ENCODE measurements around the gene GTF2H2C.
A peak's percentile ranks its signal among the peaks of the same experiment; 100 is the strongest.
"Not testable (repeated sequence)": the region's sequence is repeated elsewhere in the genome, so short reads cannot be mapped to it uniquely, and the experiment has no call there.

GTF2H2C gene

DNA sequence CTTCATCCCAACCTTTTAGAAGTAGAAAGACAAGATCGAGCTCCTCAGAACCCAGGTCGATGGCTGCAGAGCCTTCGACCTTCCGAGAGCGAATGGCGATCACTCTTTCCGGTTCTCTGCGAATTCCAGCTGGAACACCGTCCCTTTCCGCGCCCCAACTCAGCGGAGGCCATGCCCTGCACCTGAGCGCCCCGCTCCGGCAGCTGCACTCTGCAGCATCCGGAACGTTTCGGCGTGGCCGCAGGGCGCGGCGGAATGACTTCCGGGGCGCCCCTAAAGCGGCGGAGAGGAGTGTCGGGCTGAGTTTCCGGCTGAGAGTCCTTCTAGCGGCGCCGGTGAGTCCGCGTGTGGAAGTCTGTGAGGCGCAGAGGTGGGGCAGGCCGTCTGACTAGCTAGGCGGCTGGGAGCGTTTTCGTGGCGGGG, at the start of gene GTF2H2C:
TSS of gene GTF2H2C (plus strand) at position 284 of the 423 bp plus-strand sequence. CDS start 4,942 bp downstream, outside the sequence.
- DNase-seq = peak; percentile 87

DNA sequence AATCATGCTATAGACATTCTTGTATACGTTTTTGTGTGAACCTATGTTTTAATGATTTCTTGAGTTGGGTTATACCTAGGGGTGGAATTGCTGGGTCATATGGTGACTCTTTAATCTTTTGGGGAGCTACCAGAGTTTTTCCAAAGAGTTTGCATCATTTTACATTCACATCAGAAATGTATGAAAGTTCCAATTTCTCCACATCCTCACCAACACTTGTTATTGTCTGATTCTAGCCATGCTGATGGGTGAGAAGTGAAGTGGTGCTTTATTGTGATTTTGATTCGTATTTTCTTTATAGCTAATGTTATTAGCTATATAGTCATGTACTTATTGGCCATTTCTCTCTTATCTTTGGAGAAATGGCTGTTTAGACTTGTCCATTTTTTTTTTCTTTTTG, 49.3 kb upstream of the GTF2H2C start:
- no peak for DNase-seq

DNA sequence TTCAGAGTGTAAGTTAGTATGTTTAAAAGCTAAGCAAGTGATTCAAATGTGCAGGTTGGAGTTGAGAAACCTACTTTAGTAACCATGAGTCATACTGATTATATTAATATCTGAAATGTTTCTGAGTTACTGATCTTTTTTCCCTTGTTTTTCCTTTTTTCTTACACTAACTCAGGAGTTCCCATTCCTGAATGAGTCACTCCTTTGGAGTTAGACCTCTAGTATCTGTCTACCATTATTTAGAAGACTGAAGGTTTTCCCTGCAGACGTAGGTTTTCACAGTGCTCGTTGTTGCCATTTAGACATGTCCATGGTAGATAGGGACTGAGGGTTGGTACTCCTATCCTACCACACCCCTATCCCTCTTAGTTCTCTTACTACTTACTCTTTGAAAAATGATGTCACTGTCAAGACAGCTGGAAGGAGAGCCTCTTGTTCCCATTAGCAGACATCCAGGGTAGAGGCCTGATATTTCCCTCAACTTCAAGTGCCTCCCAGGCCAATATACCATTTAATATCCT, 47.2 kb upstream of the GTF2H2C start:
- no peak for DNase-seq

DNA sequence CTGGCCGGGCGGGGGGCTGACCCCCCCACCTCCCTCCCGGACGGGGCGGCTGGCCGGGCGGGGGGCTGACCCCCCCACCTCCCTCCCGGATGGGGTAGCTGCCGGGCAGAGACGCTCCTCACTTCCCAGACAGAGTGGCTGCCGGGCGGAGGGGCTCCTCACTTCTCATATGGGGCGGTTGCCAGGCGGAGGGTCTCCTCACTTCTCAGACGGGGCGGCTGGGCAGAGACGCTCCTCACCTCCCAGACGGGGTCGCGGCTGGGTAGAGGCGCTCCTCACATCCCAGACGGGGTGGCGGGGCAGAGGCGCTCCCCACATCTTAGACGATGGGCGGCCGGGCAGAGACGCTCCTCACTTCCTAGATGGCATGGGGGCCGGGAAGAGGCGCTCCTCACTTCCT, 44.4 kb upstream of the GTF2H2C start:
- not testable (repeated sequence) for DNase-seq

DNA sequence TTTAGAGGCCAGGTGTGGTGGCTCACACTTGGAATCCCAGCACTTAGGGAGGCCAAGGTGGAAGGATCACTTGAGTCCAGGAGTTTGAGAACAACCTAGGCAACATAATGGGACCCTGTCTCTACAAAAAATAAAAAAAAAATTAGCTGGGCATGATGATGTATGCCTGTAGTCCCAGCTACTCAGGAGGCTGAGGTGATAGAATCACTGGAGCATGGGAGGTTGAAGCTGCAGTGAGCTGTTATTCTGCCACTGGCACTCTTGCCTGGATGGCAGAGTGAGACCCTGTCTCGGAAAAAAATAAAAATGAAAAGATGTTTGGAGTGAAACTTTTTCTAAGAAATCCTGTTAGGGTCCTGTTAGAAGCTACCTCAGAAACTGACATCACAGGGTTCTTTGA, 43.2 kb upstream of the GTF2H2C start:
- no peak for DNase-seq

DNA sequence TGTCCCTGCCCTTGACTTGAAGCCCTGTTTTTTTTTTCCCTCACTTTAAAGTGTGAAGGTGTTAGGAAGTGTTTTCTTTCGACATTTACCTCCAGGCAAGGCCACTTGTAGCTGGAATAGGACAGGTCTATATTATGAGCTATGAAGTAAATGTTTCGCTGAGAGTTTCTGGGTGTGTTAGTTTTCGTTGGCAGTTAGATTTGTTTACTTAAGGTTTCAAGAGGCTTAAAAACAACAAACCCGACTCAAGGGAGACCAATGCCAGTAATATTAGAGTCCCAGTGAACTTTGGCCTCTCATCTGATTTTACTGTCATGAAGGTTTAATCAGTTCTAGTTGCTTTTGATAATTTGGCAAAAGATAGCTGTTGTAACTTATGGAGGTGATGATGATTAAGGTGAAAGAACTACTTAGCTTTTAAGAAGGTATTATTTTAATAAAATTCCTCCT, 42.2 kb upstream of the GTF2H2C start:
- DNase-seq = no peak

DNA sequence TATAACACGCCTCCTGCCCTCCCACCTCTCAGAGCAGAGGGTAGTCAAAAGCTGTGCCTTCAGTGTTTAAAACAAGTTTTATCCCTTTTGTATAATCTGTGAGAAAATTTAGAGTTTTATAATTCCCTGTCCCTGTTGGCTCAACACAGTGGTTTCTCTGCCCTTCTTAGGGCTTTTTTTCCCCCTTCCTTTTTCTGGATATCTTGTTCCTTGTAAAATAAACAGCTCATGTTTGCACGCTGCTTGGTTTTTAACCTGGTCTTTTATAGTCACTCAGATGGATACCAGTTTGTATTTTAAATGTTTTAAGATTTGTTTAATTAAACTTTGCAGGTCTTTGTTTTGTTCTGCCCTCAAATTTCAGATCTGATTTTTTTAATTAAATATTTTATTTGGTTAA, 40.7 kb upstream of the GTF2H2C start:
- DNase-seq = no peak

DNA sequence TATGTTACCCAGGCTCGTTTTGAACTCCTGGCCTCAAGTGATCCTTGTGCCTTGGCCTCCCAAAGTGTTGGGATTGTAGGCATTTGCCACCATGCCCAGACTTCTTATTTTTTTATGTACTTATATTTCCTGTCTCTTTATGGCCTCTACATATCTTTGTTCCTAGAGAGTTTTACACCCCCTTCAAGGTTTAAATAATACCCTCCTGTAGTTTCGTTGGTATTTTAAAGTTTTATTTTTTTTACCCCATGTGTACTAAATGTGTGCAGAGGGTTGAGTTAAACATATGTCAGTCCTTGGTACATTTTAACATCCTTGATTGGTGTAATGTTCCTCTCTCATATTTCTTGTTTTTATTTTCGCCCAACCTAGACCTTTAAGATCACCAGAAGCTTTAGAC, 38.0 kb upstream of the GTF2H2C start:
- no peak for DNase-seq

DNA sequence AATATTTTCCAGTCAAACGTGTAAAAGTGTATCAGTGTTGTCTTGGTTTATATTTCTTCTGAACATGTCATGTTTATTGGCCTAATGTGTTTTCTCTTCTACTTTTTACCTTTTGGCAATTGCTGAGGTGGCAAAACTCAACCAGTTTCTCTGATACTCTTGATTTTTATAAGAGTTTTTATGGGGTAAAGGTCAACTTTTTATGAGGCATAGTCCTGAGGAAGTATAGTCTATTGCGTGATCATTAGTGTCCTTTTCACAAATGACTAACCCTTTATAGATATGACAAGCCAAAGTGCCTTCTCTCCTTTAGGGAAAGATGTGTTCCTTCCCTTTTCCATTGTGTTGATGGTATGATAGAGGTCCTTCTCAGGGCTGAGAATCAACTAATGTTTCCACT, 34.5 kb upstream of the GTF2H2C start:
- DNase-seq = no peak

DNA sequence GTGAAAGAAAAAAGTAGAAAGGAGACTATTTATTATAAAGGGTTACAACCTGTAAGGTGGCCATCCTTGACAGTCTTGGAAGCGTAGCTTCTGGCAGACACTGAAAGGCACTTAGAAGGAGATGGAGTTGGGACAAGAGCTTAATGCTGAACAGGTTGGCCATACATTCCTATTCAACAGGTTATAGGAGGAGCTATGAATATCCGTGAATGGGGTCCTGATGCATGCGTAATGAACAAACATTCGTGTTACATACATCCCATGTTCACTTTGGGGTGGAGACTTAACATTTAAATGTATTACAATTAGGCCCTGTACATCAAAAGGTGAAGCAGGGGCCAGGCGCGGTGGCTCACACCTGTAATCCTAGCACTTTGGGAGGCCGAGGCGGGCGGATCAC, 33.3 kb upstream of the GTF2H2C start:
- no peak for DNase-seq

DNA sequence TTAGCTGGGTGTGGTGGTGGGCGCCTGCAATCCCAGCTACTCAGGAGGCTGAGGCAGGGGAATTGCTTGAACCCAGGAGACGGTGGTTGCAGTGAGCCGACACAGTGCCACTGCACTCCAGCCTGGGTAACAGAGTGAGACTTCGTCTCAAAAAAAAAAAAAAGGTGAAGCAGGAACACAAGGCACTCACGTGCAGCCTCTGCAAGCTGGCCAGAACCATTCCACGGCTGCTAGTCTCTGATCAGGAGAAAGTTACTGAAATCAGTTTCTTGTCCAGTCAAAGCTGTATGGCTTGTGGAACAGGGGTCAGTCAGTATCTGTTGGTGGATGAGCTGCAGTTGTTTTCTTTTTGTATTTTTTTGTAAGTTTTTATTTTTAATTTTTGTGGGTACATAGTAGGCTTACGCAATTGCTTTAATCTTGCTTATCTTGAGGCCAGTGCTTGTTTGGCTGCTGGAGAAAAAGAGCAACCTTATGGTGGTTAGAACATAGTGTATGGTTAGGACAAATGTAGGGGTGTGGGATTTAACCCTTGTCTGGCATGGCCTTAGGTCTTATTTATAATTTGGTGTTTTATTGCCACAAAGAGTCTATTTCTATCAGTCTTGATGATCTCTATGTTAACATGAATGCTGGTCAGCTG, 32.7 kb upstream of the GTF2H2C start:
- no peak for DNase-seq

DNA sequence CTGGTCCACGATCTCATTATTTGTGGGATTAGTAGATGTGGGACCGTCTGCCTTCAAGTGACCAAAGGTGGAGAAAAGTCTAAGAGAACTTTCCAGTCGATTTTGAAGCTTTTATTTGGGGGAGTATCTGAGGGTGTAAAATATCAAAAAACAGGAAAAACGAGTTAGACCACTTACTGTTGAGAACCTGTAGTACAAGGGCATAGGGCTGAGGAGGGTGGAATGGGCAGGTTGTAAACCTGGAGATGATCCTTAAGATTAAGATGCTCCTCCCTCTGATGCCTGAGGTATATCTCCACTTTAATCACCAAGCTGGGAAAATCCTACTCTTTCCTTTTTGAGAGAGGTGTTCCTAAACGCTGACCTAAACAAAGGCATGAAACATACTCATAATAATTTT, 32.0 kb upstream of the GTF2H2C start:
- DNase-seq = no peak

DNA sequence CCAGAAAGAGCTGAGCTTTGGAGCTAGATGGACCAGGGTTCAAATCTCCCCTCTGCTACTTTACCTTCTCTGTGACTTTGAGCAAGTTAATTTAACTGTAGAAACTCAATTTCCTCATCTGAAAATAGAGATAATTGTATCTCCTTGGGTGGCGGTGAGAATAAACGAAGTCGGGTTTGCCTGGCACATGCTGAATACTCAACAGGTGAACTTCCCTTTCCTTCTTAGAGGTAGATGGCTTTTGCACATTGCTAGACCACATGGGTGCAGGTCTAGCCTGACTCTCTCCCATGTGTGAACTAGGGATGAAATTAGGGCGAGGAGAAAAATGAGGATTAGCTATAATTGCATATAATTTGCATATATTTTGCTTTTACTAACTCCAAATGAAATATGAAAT, 31.4 kb upstream of the GTF2H2C start:
- DNase-seq = no peak

DNA sequence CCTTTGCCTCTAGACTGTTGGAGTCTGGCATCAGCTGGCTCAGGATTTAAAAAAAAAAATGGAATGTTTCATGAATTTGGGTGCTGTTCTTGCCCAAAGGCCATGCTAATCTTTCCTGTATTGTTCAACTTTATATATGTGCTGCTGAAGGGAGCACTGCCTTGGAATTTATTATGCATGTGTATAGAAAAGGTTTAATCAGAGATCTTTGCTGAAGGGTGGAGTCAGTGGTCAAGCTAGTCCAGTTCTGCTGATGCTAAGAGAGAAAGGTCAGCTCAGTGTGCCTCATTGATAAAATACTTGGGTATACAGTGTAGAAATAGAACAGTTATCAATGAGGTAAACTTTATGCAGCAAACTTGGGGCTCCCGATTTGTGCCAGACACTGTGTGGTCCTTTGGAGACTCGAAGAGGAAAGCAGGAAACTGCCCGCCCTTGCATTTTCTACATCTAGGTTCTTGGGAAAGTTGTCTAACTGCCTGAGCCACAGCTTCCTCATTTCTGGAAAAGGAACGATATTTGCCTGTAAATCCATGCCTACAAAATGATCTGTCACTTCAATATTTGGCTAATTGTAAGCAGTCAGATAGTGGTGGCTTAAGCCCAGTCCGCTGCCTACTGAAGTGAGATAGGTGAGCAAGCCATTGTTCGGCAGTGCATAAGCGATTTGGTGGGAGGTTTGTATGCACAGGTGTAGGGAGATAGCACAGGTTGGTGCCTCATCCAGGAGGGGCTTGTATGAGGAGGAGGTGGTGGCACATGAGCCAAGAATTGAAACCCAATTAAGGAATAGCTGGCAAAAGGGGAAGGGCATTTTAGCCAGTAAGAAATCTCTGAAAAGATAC, 29.2 kb upstream of the GTF2H2C start:
- DNase-seq = no peak

DNA sequence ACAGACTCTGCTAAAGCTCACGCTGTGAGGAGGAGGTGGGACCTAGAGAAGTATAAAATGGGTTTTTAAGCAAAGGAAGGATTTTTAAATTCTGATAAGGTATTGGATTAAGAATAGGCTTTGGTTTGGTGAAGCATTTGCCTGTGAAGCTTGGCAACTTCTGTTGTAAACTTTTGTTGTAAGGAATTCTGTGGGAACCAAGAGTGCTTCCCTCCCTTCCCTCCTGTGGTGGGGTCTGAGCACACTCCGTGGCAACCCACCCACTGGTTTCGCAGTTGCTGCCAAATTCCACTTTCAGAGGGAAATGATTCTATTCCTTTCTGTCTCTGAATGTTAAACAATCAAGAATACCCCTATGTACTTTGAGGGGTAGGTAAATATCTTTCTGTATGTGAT, 28.6 kb upstream of the GTF2H2C start:
- no peak for DNase-seq

DNA sequence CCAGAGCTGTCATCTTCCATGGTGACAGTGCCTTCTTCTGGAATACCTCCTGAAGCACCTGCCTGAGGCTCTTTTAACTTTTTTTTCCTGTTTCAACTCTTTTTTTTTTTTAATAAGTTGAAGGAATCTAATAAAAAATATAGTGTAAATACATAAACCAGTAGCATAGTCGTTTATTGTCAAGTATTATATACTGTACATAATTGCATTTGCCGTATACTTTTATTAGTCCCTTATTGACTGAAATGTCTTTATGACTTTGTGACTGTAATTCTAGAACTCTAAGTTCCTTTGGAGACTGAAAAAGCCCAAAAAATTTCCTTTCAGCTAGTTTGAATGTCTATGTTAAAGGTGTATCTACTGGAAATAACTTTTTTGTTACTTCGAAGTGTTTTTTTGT, 22.1 kb upstream of the GTF2H2C start:
- not testable (repeated sequence) for DNase-seq

DNA sequence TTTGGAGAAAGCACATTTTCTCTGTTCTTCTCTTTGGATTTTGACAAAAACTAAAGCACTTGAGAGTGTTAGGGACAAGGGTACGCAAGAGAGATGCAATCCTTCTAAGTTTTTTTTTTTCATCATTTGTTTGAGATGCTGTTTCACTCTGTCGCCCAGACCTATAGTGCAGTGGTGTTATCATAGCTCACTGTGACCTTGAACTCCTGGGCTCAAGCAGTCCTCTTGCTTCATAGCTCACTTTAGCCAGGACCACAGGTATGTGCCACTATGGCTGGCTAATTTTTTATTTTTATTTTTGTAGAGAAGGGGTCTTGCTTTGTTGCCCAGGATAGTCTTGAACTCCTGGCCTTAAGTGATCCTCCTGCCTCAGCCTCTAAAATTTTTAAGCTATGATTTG, 21.3 kb upstream of the GTF2H2C start:
- not testable (repeated sequence) for DNase-seq

DNA sequence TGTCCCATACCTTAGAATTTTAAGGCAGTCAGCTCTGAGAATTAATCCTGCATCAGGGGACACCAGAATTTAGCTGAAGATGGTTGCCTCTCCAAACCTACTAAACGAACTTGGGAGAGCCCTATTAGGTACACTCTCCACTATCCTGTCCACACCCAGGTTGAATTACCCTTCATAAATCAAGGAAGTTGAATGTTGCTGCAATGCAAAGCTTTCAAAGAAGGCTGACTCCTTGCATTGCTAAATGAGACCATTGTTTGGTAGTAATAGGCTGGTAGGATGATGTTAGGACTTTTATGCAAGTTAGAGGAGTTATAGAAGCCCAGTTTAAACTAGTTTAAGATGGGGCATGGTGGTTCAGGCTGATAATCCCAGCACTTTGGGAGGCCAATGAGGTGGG, 18.6 kb upstream of the GTF2H2C start:
- DNase-seq = not testable (repeated sequence)

DNA sequence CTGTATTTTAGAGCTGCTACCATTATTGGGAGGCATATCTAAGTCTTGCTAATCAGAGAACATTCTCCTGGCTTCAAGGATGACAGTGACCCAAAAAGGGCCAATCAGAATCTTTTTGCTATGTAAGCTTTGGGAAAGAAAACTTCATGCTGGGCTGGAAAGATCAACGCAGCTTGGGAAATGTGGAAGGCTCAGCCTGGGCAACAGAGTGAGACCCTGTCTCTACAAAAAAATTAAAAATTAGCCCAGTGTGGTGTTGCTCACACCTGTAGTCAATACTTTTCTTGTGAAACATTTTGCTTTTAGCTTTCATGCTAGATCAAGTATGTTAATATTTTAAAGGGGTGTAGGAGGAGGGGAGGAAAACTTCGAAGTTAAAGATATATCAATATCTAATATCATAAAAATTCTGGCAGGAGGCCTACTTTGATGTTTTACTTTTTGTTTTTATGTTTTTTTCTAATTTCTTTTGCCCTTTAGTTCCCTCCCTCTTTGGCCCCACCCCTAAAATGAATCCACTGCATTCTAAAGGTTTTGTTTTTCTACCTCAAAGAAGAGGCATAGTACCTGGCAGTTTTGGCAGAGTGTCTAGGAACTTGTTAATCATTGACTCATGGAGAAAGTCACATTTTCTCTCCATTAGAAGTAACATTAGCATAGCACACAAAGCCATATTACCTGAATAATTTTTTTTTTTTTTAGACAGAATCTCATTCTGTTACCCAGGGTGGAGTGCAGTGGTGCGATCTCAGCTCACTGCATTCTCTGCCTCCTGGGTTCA, 17.0 kb upstream of the GTF2H2C start:
- not testable (repeated sequence) for DNase-seq

DNA sequence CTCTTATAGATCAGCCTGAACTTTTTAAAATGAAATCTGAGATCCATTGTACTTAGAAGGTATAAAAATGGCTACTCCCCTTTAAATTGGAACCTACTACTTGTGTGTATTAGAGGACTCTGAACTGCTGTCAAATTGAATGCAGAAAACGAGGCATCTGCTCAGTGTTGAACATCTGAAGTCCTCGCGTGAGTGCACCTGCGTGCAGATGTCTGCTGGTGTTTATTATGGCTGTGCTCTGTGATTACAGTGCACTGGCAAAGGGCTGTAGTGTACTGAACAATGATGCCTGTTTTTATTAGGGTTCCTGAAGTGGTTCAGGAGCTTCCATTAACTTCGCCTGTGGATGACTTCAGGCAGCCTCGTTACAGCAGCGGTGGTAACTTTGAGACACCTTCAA, 15.4 kb upstream of the GTF2H2C start:
- not testable (repeated sequence) for DNase-seq

DNA sequence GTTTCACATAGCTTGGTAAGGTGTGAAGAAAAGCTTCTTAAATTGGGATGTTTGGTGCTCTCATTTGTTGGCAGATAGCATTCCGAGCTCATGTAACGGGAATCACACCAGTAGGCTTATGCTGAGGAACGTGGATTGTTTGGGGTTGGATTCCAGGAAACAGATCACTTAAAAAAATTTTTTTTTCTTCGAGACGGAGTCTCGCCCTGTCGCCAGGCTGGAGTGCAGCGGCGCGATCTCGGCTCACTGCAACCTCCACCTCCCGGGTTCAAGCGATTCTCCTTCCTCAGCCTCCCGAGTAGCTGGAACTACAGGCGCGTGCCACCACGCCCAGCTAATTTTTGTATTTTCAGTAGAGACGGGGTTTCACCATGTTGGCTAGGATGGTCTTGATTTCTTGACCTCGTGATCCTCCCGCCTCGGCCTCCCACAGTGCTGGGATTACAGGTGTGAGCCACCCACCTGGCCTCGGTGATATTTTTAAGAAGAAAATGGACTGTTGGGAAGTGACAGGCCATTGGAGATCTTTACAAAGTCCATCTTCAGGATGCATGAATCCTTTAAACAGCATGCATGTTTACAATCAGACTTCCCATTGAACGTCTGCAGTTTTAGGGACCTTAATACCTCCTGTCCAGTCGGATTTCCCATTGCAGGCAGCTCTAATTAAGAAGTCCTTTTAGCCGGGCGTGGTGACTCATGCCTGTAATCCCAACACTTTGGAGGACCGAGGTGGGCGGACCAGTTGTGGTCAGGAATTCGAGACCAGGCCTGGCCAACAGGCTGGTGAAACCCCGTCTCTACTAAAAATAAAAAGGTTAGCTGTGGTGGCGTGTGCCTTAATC, 818 bp downstream of the GTF2H2C start:
- peak; percentile 2 for DNase-seq

DNA sequence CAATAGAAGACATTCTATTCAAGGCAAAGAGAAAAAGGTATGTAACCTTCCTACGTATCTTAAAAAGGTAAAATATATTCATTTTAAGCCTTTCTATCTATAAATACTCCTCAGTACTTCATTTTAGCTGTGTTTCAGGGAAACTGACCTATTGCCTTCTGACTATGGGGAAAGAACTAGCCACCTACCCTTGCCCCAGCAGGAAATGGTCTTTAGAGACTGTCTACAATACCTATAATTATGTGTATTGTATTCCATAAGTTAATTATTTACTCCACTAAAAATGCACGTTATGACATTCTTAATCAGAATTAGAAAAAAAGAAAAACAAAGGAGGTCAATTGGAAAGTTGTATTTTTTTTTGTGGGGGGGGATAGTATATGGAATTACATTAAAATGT, 6.2 kb downstream of the GTF2H2C start:
- DNase-seq = not testable (repeated sequence)

All from RPMI8226 (cell line).